Osteoblast (primary cell): Measurements from ENCODE around the gene TMEM45A. TPM values are rescaled to one million over a fixed set of nuclear protein-coding genes. Genes with fewer than 3 reads are reported as not detected.

ENCODE experiments used
- DNase-seq: peaks from one replicate; pipeline ENCODE4 v3.0.0; 2011; ENCODE audit warnings: low spot score, mixed read lengths; ENCODE audit not compliant: insufficient read length; ENCODE audit errors: missing footprints
- H2AFZ ChIP-seq: 2 replicates; pipeline ENCODE4 v1.6.0; 2011; ENCODE audit warnings: mild to moderate bottlenecking, low read length
- H3K27ac ChIP-seq: 2 replicates; pipeline ENCODE4 v1.5.1; 2011; ENCODE audit warnings: mild to moderate bottlenecking, low read depth, low read length, moderate library complexity
- H3K27me3 ChIP-seq: 2 replicates; pipeline ENCODE4 v1.6.0; 2012; ENCODE audit warnings: mild to moderate bottlenecking, control low read depth, inconsistent platforms, low read length, moderate library complexity; ENCODE audit not compliant: insufficient read depth
- H3K36me3 ChIP-seq: 2 replicates; pipeline ENCODE4 v1.5.1; 2011; ENCODE audit warnings: mild to moderate bottlenecking, low read length, control low read depth, moderate library complexity; ENCODE audit not compliant: insufficient read depth
- H3K4me1 ChIP-seq: 2 replicates; pipeline ENCODE4 v1.5.1; 2011; ENCODE audit warnings: mild to moderate bottlenecking, low read length, control low read depth, moderate library complexity; ENCODE audit not compliant: insufficient read depth
- H3K4me2 ChIP-seq: 2 replicates; pipeline ENCODE4 v1.6.0; 2011; ENCODE audit warnings: mild to moderate bottlenecking, low read length; ENCODE audit not compliant: insufficient read depth
- H3K4me3 ChIP-seq: fragments of 200-600 bp; sonication (generic); 3 replicates; pipeline ENCODE4 v1.5.1; 2012; ENCODE audit warnings: mild to moderate bottlenecking, low read length, inconsistent platforms; ENCODE audit not compliant: insufficient read depth
- H3K79me2 ChIP-seq: 2 replicates; pipeline ENCODE4 v1.6.0; 2012; ENCODE audit warnings: mild to moderate bottlenecking, low read length, control low read depth, inconsistent platforms; ENCODE audit not compliant: insufficient read depth
- H3K9me3 ChIP-seq: 2 replicates; pipeline ENCODE4 v1.5.1; 2011; ENCODE audit warnings: low read depth, low read length, control low read depth
- H4K20me1 ChIP-seq: 2 replicates; pipeline ENCODE4 v1.6.0; 2012; ENCODE audit warnings: mild to moderate bottlenecking, low read length, control low read depth; ENCODE audit not compliant: insufficient read depth
- CTCF ChIP-seq: IDR thresholded peaks from 2 replicates; pipeline ENCODE4 v1.5.1; 2011; ENCODE audit warnings: mild to moderate bottlenecking, low read depth, low read length, moderate library complexity; ENCODE audit errors: extremely low read depth
- total RNA-seq: library from RNA; depleted of rRNA; stranded (reverse); fragments of >200 nt; gene quantifications from 2 replicates; pipeline ENCODE4 v1.2.3, GENCODE V29; 2012

Gene TMEM45A
- total RNA-seq, 1 donor: 35.5 TPM

- Histone ChIP-seq H3K9me3 (no peaks in the 10 kb centered on the region), H3K79me2 (no peaks in the 10 kb centered on the region), H3K4me1 (peaks cover 15% of the 10 kb centered on the region), H3K27ac (no peak overlapping the region), H4K20me1 (no peaks in the 10 kb centered on the region), H3K27me3 (no peaks in the 10 kb centered on the region), H3K4me2 (no peak overlapping the region), H3K4me3 (no peak overlapping the region), H2AFZ (no peak overlapping the region), H3K36me3 (no peaks in the 10 kb centered on the region)
- TF ChIP-seq CTCF: no peak
- no peak for DNase-seq
Measured at GRCh38 chr3:100518983-100519382, 26.6 kb downstream of the TMEM45A start.

GRCh38 chr3:100521439-100521845 lies 29.0 kb downstream of the TMEM45A start:
- Histone ChIP-seq H3K27ac (no peak overlapping the region), H3K4me3 (no peak overlapping the region), H2AFZ (no peak overlapping the region), H3K9me3 (no peaks in the 10 kb centered on the region), H3K4me2 (no peak overlapping the region), H3K27me3 (no peaks in the 10 kb centered on the region), H3K36me3 (no peaks in the 10 kb centered on the region), H4K20me1 (no peaks in the 10 kb centered on the region), H3K4me1 (peaks cover 20% of the 10 kb centered on the region), H3K79me2 (no peaks in the 10 kb centered on the region)
- no peak for TF ChIP-seq CTCF
- DNase-seq: no peak

- no peaks in the 10 kb centered on the region for H3K9me3 ChIP-seq
- H3K27ac ChIP-seq: no peak overlapping the region
- H2AFZ ChIP-seq: no peak overlapping the region
- DNase-seq: no peak
- no peaks in the 10 kb centered on the region for H4K20me1 ChIP-seq
- H3K79me2 ChIP-seq: no peaks in the 10 kb centered on the region
- no peak overlapping the region for H3K4me3 ChIP-seq
- H3K36me3 ChIP-seq: no peaks in the 10 kb centered on the region
- no peak for TF ChIP-seq CTCF
- no peaks in the 10 kb centered on the region for H3K27me3 ChIP-seq
- no peak overlapping the region for H3K4me2 ChIP-seq
- peaks cover 20% of the 10 kb centered on the region for H3K4me1 ChIP-seq
Measured at GRCh38 chr3:100522125-100522524, 29.7 kb downstream of the TMEM45A start.

GRCh38 chr3:100523050-100523760 lies 30.8 kb downstream of the TMEM45A start:
- no peak overlapping the region for H3K4me2 ChIP-seq
- H4K20me1 ChIP-seq: no peaks in the 10 kb centered on the region
- no peak for TF ChIP-seq CTCF
- no peak overlapping the region for H2AFZ ChIP-seq
- no peaks in the 10 kb centered on the region for H3K36me3 ChIP-seq
- peaks cover 20% of the 10 kb centered on the region for H3K4me1 ChIP-seq
- no peaks in the 10 kb centered on the region for H3K79me2 ChIP-seq
- DNase-seq: no peak
- no peaks in the 10 kb centered on the region for H3K9me3 ChIP-seq
- H3K27ac ChIP-seq: no peak overlapping the region
- no peaks in the 10 kb centered on the region for H3K27me3 ChIP-seq
- no peak overlapping the region for H3K4me3 ChIP-seq
